ENCODE results near the gene JAKMIP2.

The JAKMIP2 gene

DNA sequence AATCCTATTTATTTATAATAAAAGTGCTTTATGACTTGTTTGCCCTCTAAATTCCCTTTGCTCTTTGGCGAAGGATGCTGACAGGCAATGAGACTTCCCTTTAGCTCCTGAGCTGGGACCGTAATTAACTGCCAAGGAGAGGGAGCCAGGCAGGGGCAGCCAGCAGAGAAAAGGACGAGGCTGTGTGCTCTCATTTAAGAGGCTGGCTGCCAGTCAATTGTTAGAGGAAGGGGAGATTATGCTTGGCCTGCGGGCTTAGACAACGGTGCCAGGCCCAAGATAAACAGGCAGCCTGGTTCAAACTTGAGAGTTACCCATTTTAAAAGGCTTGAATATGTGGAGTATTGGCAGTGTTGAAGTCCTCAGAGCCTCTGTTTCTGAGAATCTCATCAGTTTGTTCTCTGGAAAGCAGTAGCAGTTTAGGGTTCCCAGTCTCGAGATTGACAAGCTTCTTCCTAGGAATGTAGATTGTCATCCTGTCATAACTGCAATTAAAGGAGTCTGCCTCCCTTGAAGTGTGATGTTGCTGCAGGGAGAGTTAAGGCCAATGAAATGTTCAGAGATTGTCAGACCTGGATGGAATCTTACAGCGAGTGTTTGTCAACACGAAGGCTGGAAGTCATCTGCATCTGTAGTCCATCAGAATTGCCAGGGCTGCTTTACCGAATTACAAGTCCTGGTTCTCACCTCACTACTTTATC, 113.2 kb downstream of the JAKMIP2 start:
- Histone ChIP-seq H3K27me3 (no peaks in the 10 kb centered on the region), H3K36me3 (peaks cover 11% of the 10 kb centered on the region), H3K4me3 (ENCODE audit: low read depth, low read length) (no peak overlapping the region), H3K9me3 (no peaks in the 10 kb centered on the region), H3K4me1 (peaks cover 6% of the 10 kb centered on the region)
- no peak for DNase-seq
- TF ChIP-seq, protein P1, sequence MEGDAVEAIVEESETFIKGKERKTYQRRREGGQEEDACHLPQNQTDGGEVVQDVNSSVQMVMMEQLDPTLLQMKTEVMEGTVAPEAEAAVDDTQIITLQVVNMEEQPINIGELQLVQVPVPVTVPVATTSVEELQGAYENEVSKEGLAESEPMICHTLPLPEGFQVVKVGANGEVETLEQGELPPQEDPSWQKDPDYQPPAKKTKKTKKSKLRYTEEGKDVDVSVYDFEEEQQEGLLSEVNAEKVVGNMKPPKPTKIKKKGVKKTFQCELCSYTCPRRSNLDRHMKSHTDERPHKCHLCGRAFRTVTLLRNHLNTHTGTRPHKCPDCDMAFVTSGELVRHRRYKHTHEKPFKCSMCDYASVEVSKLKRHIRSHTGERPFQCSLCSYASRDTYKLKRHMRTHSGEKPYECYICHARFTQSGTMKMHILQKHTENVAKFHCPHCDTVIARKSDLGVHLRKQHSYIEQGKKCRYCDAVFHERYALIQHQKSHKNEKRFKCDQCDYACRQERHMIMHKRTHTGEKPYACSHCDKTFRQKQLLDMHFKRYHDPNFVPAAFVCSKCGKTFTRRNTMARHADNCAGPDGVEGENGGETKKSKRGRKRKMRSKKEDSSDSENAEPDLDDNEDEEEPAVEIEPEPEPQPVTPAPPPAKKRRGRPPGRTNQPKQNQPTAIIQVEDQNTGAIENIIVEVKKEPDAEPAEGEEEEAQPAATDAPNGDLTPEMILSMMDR (IDR thresholded peaks at IDR 0.05; ENCODE audit: low read depth, low read length), result no peak

DNA sequence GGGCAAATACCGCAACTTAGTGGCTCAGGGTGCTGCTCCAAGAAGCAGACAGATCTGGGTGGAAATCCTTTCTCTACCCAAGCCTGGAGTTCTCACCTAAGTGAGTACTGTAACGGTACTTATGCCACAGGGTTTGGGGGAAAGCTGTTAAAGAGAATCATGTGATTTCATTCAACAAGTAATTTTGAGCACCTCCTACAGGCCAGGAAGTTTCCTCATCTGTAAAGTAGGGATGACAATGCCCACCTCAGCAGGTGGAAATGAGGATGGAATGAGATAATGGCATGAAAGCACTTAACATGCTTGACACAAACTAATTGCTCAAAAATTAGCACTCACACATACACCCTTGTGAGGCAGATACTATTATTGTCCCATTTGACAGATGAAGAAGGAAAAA, 114.1 kb downstream of the JAKMIP2 start:
- Histone ChIP-seq H3K4me1 (peaks cover 4% of the 10 kb centered on the region), H3K36me3 (peaks cover 11% of the 10 kb centered on the region), H3K27me3 (no peaks in the 10 kb centered on the region), H3K9me3 (no peaks in the 10 kb centered on the region), H3K4me3 (ENCODE audit: low read depth, low read length) (no peak overlapping the region)
- DNase-seq, result no peak
- TF ChIP-seq, protein P1 (IDR thresholded peaks at IDR 0.05; ENCODE audit: low read depth, low read length), result no peak

DNA sequence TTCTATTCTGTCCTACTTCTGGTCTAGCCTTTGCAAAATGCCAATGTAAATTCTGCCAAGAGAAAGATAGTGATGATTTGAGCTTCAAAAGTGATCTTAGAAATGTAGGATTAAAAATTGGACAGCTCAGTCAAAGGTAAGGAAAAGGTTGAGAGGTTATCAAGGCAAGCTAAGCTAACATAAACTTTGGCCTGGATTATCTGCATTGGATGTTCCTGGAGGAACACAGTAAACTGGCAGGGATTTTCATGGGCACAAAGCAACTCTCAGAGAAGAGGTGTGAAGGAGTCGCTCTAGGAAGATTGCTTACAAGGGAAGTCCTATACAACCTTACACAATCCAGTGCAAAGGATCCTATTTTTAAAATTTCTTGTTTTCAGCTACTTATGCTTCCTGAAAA, 115.2 kb downstream of the JAKMIP2 start:
- Histone ChIP-seq H3K27me3 (no peaks in the 10 kb centered on the region), H3K4me1 (no peaks in the 10 kb centered on the region; the same call in 1 of the 2 replicates), H3K4me3 (ENCODE audit: low read depth, low read length) (no peak overlapping the region), H3K36me3 (peaks cover 11% of the 10 kb centered on the region), H3K9me3 (no peaks in the 10 kb centered on the region)
- DNase-seq, result no peak
- TF ChIP-seq, protein P1 (IDR thresholded peaks at IDR 0.05; ENCODE audit: low read depth, low read length), result no peak

- Histone ChIP-seq H3K27me3 (no peaks in the 10 kb centered on the region), H3K4me1 (no peaks in the 10 kb centered on the region; the same call in 1 of the 2 replicates), H3K4me3 (ENCODE audit: low read depth, low read length) (no peak overlapping the region), H3K36me3 (peaks cover 9% of the 10 kb centered on the region), H3K9me3 (no peaks in the 10 kb centered on the region)
- TF ChIP-seq, protein P1 (IDR thresholded peaks at IDR 0.05; ENCODE audit: low read depth, low read length), result no peak
- DNase-seq, result no peak
Observed at GRCh38 chr5:147666419-147666818, 116.1 kb downstream of the JAKMIP2 start.

- no peaks in the 10 kb centered on the region for H3K4me1 ChIP-seq
- no peaks in the 10 kb centered on the region for H3K27me3 ChIP-seq
- H3K4me3 ChIP-seq (ENCODE audit: low read depth, low read length), result no peak overlapping the region
- no peaks in the 10 kb centered on the region for H3K9me3 ChIP-seq
- no peak for DNase-seq
- H3K36me3 ChIP-seq, result peaks cover 20% of the 10 kb centered on the region
- TF ChIP-seq, protein P1 (IDR thresholded peaks at IDR 0.05; ENCODE audit: low read depth, low read length), result no peak
Observed at GRCh38 chr5:147661541-147661940, 121.0 kb downstream of the JAKMIP2 start.

DNA sequence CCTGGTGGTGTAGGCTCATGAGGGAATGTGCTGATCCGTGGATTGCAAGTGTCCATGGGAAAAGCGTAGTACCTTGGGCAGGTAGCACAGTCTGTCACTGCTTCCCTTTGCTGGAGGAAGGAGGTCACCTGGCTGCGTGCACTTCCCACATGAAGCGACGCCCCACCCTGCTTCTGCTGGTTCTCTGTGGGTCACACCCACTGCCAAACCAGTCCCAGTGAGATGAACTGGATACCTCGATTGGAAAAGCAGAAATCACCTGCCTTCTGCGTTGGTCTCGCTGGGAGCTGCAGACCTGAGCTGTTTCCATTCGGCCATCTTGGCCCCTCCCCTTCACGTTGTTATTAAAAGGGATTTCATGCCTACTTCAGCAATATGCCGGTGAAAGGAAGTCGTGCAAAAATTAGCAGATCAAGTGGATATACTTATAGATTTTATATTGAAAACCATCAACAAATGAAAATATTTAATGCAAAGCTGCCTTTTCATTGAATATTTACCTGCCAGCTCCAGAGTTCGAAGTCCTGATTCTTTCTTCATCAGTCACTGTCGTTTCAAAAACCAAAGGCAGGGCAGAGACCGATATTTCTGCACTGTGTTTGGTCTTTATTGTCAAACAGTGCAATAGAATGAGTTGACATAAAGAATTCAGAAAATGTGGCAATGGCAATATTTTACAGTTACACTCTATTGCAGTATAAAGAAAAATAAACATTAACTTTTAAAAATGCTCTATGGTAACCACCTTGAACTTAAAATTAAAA, 123.2 kb downstream of the JAKMIP2 start:
- TF ChIP-seq, protein P1 (IDR thresholded peaks at IDR 0.05; ENCODE audit: low read depth, low read length), result no peak
- Histone ChIP-seq H3K9me3 (no peaks in the 10 kb centered on the region), H3K36me3 (peaks cover 20% of the 10 kb centered on the region), H3K4me1 (no peaks in the 10 kb centered on the region), H3K27me3 (no peaks in the 10 kb centered on the region), H3K4me3 (ENCODE audit: low read depth, low read length) (no peak overlapping the region)
- DNase-seq, result no peak
